Activated T-cell treated with anti-CD3 and anti-CD28 coated beads, Interleukin-2, amount 50 U/mL, for 4 hours (primary cell): ENCODE results near the gene OR11H6. TPM values are rescaled to one million over a fixed set of nuclear protein-coding genes. Genes with fewer than 3 reads are reported as not detected.
"Not testable (repeated sequence)": the region's sequence is repeated elsewhere in the genome, so short reads cannot be mapped to it uniquely, and the experiment has no call there.

Source experiments
- ATAC-seq, 2 donors: fragments of 200-7000 bp; cut with Tn5 transposase; one replicate each; pipeline ENCODE4 v1.10.0; 2021
- DNase-seq: peaks from one replicate; pipeline ENCODE4 v3.0.0-alpha.2; 2020
- H3K27me3 Mint-ChIP-seq: one replicate; pipeline ENCODE4 v1.8.0; 2021; ENCODE audit warnings: low read depth, mixed read lengths
- H3K36me3 Mint-ChIP-seq: one replicate; pipeline ENCODE4 v1.8.0; 2022; ENCODE audit warnings: mixed read lengths; ENCODE audit not compliant: insufficient read depth
- H3K4me1 Mint-ChIP-seq: one replicate; pipeline ENCODE4 v1.8.0; 2021; ENCODE audit warnings: low read depth, mixed read lengths
- H3K4me3 Mint-ChIP-seq: one replicate; pipeline ENCODE4 v1.8.0; 2021; ENCODE audit warnings: mild to moderate bottlenecking, moderate library complexity, mixed read lengths
- H3K9me3 Mint-ChIP-seq: one replicate; pipeline ENCODE4 v1.8.0; 2021; ENCODE audit warnings: mixed read lengths
- total RNA-seq, 3 donors: library from RNA; stranded (reverse); gene quantifications; one replicate each; pipeline ENCODE4 v1.2.1, GENCODE V29; 2021

OR11H6 gene, protein sequence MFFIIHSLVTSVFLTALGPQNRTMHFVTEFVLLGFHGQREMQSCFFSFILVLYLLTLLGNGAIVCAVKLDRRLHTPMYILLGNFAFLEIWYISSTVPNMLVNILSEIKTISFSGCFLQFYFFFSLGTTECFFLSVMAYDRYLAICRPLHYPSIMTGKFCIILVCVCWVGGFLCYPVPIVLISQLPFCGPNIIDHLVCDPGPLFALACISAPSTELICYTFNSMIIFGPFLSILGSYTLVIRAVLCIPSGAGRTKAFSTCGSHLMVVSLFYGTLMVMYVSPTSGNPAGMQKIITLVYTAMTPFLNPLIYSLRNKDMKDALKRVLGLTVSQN
- not detected for total RNA-seq

DNA sequence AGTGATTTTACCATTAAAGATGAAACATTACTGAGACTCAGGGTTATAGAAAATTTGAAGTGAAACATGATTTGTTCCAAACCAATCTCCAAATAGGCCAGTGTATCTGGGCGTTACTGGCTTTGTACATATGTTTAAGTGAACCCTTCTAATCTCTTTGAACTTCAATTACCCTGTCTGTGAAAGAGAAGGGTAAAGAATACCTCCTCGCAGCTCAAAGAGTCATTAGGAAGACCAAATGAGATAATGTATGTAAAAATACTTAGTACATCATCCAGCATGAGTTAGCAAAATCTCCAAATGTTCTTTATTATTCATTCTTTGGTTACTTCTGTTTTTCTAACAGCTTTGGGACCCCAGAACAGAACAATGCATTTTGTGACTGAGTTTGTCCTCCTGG is at the start of gene OR11H6:
OR11H6 (plus strand) TSS at position 301 of the 400 bp plus-strand sequence; CDS start at position 301, 0 bp downstream.
- H3K36me3 Mint-ChIP-seq, result no peaks in the 10 kb centered on the region
- peaks cover 17% of the 10 kb centered on the region for H3K27me3 Mint-ChIP-seq
- H3K4me3 Mint-ChIP-seq, result no peak within 1 kb of the TSS
- DNase-seq (no peak), ATAC-seq (no peak)
- no peaks in the 10 kb centered on the region for H3K4me1 Mint-ChIP-seq
- no peaks in the 10 kb centered on the region for H3K9me3 Mint-ChIP-seq

DNA sequence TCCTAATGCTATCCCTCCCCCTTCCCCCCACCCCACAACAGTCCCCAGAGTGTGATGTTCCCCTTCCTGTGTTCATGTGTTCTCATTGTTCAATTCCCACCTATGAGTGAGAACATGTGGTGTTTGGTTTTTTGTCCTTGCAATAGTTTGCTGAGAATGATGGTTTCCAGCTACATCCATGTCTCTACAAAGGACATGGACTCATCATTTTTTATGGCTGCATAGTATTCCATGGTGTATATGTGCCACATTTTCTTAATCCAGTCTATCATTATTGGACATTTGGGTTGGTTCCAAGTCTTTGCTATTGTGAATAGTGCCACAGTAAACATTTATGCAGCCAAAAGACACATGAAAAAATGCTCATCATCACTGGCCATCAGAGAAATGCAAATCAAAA is 49.3 kb upstream of the OR11H6 start:
- H3K27me3 Mint-ChIP-seq, ATAC-seq, H3K4me1 Mint-ChIP-seq, H3K9me3 Mint-ChIP-seq, H3K4me3 Mint-ChIP-seq, DNase-seq, H3K36me3 Mint-ChIP-seq: not testable (repeated sequence)

DNA sequence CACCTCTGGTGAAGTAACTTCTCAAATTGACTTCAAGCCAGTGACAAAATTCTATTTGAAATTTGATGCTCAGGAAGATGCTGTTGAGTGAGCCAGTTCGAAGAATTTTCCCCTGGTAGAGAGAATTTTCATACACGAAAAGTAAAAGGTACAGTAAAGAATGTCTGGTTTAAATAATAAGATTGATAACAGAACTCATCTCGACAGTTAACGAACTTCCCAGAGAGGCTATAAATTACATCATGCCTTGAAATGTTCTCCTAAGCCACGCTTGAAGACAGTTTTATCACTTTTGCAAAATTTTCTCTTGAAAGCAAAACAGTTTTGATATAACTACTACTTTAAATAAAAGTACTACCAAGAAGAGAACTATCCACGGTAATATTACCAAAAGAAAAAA is 47.2 kb upstream of the OR11H6 start:
- ATAC-seq (no peak), DNase-seq (no peak)
- no peak overlapping the region for H3K4me3 Mint-ChIP-seq

DNA sequence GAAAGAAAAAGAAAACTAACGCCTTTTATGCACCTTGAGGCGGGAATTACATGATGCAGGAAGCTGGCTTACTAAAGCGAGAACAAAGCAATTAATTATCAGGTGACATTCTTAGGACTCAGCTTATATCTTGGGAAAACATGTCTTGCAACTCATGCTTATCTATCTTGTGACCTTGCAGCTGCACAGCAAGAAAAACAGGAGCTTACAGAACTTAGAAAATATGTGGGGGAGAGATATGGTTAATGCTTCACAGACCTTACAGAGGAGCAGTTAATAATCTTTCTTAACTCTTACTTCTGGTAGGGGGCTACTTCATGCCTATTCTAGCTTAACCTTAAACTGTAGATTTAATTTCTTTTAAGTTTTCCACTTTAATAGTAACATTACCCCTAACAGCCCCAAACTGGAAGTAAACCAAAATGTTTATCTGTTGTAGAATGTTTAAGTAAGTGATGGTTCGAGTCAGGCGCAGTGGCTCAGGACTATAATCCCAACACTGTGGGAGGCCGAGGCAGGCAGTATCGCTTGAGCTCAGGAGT is 46.0 kb upstream of the OR11H6 start:
- Mint-ChIP-seq H3K36me3 (no peaks in the 10 kb centered on the region), H3K4me3 (no peak overlapping the region), H3K9me3 (no peaks in the 10 kb centered on the region), H3K27me3 (peaks cover 4% of the 10 kb centered on the region), H3K4me1 (no peaks in the 10 kb centered on the region)
- ATAC-seq, result no peak
- DNase-seq, result no peak

More for the DNA sequence above, 47.2 kb upstream of the OR11H6 start:
- Mint-ChIP-seq H3K27me3 (peaks cover 2% of the 10 kb centered on the region), H3K4me1 (no peaks in the 10 kb centered on the region), H3K9me3 (no peaks in the 10 kb centered on the region), H3K36me3 (no peaks in the 10 kb centered on the region)

DNA sequence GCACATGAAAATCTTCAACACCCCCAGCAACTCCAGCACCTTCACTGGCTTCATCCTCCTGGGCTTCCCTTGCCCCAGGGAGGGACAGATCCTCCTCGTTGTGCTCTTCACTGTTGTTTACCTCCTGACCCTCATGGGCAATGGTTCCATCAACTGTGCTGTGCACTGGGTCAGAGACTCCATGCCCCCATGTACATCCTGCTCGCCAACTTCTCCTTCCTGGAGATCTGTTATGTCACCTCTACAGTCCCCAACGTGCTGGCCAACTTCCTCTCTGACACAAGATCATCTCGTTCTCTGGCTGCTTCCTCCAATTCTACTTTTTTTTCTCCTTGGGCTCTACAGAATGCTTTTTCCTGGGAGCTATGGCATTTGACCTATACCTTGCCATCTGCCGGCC is 44.3 kb upstream of the OR11H6 start:
- no peak for DNase-seq
- Mint-ChIP-seq H3K36me3 (no peaks in the 10 kb centered on the region), H3K27me3 (peaks cover 4% of the 10 kb centered on the region), H3K4me3 (no peak overlapping the region), H3K4me1 (no peaks in the 10 kb centered on the region), H3K9me3 (no peaks in the 10 kb centered on the region)
- no peak for ATAC-seq

DNA sequence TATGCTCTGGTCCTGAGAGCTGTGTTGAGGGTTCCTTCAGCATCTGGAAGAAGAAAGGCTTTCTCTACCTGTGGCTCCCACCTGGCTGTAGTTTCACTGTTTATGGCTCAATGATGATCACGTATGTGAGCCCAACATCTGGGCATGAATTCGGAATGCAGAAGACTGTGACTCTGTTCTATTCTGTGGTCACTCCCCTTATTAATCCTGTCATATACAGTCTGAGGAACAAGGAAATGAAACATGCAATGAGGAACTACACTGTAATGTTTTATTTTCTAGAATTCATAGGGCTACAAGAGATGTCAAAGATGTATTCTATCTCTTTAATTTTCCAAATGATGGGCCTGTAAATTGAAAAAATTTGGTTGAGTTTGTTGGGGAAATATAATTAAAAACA is 43.6 kb upstream of the OR11H6 start:
- Mint-ChIP-seq H3K9me3 (no peaks in the 10 kb centered on the region), H3K27me3 (peaks cover 4% of the 10 kb centered on the region), H3K4me1 (no peaks in the 10 kb centered on the region), H3K36me3 (no peaks in the 10 kb centered on the region), H3K4me3 (no peak overlapping the region)
- no peak for ATAC-seq
- no peak for DNase-seq

DNA sequence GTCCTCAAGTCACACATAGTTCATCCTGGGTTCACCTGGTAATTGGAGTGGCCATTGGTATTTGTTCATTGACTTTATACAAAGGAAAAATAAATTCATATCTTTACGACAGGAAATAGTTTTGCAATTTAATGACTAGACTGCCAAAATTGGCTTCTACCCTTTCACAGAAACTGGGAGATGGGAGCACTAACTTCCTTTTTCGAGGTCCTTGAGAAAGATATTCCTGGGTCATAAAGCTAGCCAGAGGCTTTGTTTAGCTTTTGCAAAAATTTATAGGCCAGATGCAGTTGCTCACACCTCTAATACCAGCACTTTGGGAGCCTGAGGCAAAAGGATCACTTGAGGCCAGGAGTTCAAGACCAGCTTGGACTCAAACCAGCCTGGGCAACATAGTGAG is 43.0 kb upstream of the OR11H6 start:
- ATAC-seq (no peak), DNase-seq (no peak)
- no peaks in the 10 kb centered on the region for H3K9me3 Mint-ChIP-seq
- H3K4me1 Mint-ChIP-seq, result no peaks in the 10 kb centered on the region
- H3K27me3 Mint-ChIP-seq, result peaks cover 2% of the 10 kb centered on the region
- no peaks in the 10 kb centered on the region for H3K36me3 Mint-ChIP-seq
- H3K4me3 Mint-ChIP-seq, result no peak overlapping the region

DNA sequence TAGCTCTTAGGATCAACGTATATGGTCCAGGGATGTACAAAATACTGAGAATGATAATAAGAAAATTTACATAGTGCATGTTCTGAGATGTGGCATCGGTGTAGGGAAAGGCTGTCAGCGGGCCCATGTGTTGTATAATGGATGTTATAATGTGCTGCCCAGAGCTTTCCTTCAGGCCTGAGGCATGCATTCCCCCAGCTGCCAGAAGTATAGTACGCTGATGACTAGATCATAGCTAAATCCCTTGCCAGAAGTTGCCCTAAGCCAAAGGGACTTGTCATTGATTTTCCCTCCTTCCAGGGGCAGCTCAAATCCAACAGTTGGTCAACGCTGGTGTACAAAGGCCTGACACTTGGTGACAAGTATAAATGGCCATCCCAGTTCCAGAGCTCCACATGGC is 39.3 kb upstream of the OR11H6 start:
- no peak for ATAC-seq
- no peaks in the 10 kb centered on the region for H3K36me3 Mint-ChIP-seq
- H3K4me1 Mint-ChIP-seq, result no peaks in the 10 kb centered on the region
- H3K4me3 Mint-ChIP-seq, result no peak overlapping the region
- H3K27me3 Mint-ChIP-seq, result peaks cover 8% of the 10 kb centered on the region
- no peak for DNase-seq
- H3K9me3 Mint-ChIP-seq, result no peaks in the 10 kb centered on the region

DNA sequence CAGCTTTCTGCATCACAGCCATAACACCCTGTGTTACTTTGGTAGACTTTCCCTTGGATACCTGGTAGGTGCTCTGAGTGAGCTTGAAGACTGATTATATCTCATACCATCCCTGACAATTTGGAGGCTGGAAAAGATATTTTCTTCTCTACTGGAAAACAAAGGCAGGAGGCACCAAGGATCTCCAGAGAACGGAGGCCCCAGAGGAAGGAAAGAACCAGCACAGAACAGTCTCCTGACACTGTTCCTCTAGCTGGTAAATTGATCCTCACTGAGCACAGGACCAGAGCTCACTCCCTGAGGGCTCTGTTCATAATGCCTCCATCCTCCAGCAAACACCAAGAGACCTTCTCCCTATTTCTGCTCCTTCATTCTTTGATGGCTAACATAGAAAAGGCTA is 32.9 kb upstream of the OR11H6 start, which contains the start of gene OR11G2:
OR11G2 (plus strand) TSS at position 301 of the 400 bp plus-strand sequence. CDS start 6,542 bp downstream, outside the sequence.
- H3K4me1 Mint-ChIP-seq, result no peaks in the 10 kb centered on the region
- H3K27me3 Mint-ChIP-seq, result peaks cover 12% of the 10 kb centered on the region
- DNase-seq (no peak), ATAC-seq (no peak)
- no peaks in the 10 kb centered on the region for H3K36me3 Mint-ChIP-seq
- H3K9me3 Mint-ChIP-seq, result no peaks in the 10 kb centered on the region
- no peak within 1 kb of the TSS for H3K4me3 Mint-ChIP-seq

DNA sequence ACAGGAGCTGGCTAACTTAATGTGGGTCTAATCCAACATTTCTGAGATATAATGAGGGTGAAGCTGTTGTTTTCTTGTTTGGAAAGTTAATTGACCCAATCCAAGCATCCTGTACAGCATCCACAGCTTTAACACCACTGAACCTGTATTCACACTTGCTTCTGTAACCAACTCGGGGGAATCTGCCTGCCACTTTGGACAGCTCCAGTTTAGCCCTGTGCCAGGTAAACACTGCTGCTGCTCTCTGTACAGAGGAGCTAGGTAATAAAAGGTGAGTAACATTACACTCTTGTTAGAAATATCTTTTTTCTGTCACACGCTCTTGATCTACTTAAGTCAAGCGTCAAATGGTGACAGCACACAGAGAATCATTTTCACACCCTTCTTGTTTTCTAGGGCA is 32.1 kb upstream of the OR11H6 start:
- H3K4me1 Mint-ChIP-seq, result no peaks in the 10 kb centered on the region
- DNase-seq, result no peak
- no peaks in the 10 kb centered on the region for H3K9me3 Mint-ChIP-seq
- H3K4me3 Mint-ChIP-seq, result no peak overlapping the region
- peaks cover 13% of the 10 kb centered on the region for H3K27me3 Mint-ChIP-seq
- ATAC-seq, result no peak
- H3K36me3 Mint-ChIP-seq, result no peaks in the 10 kb centered on the region

DNA sequence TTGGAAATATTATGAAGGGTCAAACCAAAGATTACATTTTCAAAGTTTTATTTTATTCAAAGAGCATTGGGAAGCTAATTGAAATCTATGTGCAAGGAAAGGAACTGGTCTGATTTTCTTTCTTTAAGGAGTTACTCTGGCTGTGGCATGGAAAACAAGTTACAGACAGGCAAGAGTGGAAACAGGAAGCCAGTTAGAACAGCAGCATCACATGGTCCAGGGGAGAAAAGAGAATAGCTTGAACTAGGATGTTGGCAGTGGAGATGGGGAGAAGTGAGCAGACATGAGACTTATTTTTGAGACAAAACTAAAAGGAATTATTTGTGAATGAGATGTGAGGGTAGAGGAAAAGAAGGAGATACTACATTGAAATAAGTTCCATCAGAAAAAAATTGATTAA is 29.4 kb upstream of the OR11H6 start:
- no peak for DNase-seq
- Mint-ChIP-seq H3K4me3 (no peak overlapping the region), H3K27me3 (peaks cover 9% of the 10 kb centered on the region), H3K9me3 (no peaks in the 10 kb centered on the region), H3K36me3 (no peaks in the 10 kb centered on the region), H3K4me1 (no peaks in the 10 kb centered on the region)
- ATAC-seq, result no peak

DNA sequence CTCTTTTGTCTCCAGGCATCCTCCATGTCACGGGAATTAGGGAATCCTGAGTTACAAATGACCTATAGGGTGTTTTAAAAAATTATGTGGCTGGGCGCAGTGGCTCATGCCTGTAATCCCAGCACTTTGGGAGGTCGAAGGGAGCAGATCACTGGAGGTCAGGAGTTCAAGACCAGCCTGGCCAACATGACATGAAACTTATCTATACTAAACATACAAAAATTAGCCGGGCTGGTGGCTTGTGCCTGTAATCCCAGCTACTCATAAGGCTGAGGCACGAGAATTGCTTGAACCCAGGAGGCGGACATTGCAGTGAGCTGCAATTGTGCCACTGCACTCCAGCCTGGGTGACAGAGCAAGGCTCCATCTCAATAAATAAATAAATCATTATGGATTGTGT is 28.3 kb upstream of the OR11H6 start:
- ATAC-seq, H3K36me3 Mint-ChIP-seq, DNase-seq, H3K9me3 Mint-ChIP-seq, H3K4me3 Mint-ChIP-seq, H3K4me1 Mint-ChIP-seq: not testable (repeated sequence)
- H3K27me3 Mint-ChIP-seq, result peaks cover 14% of the 10 kb centered on the region

DNA sequence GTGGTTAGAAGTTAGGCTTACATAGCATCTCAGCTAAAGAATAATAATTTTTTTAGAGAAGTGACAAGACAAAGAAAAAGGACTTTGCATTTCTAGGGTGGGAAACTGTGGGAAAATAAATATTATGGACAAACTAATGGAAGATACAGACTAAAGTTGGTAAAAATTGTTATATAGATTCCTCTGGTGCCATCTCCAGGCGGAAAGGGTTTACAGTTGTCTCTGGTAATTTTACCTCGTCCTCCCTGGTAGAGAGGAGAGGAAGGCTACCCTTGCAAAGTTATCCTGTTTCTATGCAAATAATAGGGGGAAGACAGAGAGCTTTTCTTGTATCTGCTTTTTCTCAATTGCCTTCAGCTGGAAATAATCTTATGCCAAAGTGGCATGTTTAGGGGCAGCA is 27.6 kb upstream of the OR11H6 start:
- no peaks in the 10 kb centered on the region for H3K36me3 Mint-ChIP-seq
- H3K9me3 Mint-ChIP-seq, result no peaks in the 10 kb centered on the region
- H3K27me3 Mint-ChIP-seq, result peaks cover 14% of the 10 kb centered on the region
- H3K4me1 Mint-ChIP-seq, result no peaks in the 10 kb centered on the region
- H3K4me3 Mint-ChIP-seq, result no peak overlapping the region
- no peak for DNase-seq
- ATAC-seq, result no peak

DNA sequence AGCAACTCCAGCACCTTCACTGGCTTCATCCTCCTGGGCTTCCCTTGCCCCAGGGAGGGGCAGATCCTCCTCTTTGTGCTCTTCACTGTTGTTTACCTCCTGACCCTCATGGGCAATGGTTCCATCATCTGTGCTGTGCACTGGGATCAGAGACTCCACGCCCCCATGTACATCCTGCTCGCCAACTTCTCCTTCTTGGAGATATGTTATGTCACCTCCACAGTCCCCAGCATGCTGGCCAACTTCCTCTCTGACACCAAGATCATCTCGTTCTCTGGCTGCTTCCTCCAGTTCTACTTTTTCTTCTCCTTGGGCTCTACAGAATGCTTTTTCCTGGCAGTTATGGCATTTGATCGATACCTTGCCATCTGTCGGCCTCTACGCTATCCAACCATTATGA is 26.1 kb upstream of the OR11H6 start:
- Mint-ChIP-seq H3K36me3 (no peaks in the 10 kb centered on the region), H3K27me3 (peaks cover 17% of the 10 kb centered on the region), H3K9me3 (no peaks in the 10 kb centered on the region), H3K4me3 (no peak overlapping the region), H3K4me1 (no peaks in the 10 kb centered on the region)
- no peak for DNase-seq
- no peak for ATAC-seq

DNA sequence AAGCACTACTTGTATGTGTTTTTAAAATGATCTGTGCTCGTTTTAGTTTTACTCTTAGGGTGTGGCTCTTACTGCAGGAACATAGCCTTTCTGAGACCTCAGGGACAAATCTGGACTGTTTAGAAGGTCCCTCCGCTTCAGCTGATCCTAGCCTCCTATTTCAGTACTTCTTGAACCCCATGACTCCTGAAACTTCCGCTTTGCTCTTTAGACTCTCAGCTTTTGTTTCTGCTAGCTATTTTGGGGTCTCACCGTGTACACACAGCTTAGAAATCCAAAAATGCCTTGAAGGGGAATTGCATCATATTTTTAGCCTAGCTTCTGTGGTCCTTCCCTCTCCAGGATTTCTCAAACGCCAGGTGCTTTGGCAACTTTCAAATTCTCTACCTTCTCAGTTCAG is 24.5 kb upstream of the OR11H6 start:
- peaks cover 12% of the 10 kb centered on the region for H3K27me3 Mint-ChIP-seq
- H3K36me3 Mint-ChIP-seq, result no peaks in the 10 kb centered on the region
- ATAC-seq (no peak), DNase-seq (no peak)
- no peak overlapping the region for H3K4me3 Mint-ChIP-seq
- H3K4me1 Mint-ChIP-seq, result no peaks in the 10 kb centered on the region
- no peaks in the 10 kb centered on the region for H3K9me3 Mint-ChIP-seq
